SJCRH30 (cell line): Measurements from ENCODE around the gene SAMD4A. TPM values are rescaled to one million over a fixed set of nuclear protein-coding genes. Genes with fewer than 3 reads are reported as not detected.

Experiments
- DNase-seq, 2 experiments: peaks; one replicate each; pipeline ENCODE4 v3.0.0-alpha.2; 2015 to 2020
- H3K27ac ChIP-seq: fragments of 250-450 bp; sonication (Bioruptor Pico); 2 replicates; pipeline ENCODE4 v1.5.1; 2020; ENCODE audit warnings: mild to moderate bottlenecking, moderate library complexity
- H3K27me3 ChIP-seq: fragments of 250-450 bp; sonication (Bioruptor Pico); 2 replicates; pipeline ENCODE4 v1.5.1; 2020; ENCODE audit warnings: mild to moderate bottlenecking, moderate library complexity
- H3K36me3 ChIP-seq: fragments of 250-450 bp; sonication (Bioruptor Pico); 2 replicates; pipeline ENCODE4 v1.5.1; 2020; ENCODE audit warnings: mild to moderate bottlenecking, moderate library complexity
- H3K4me1 ChIP-seq: fragments of 250-450 bp; sonication (Bioruptor Pico); 2 replicates; pipeline ENCODE4 v1.5.1; 2020; ENCODE audit warnings: mild to moderate bottlenecking, moderate library complexity
- H3K4me3 ChIP-seq: fragments of 250-450 bp; sonication (Bioruptor Pico); 2 replicates; pipeline ENCODE4 v1.5.1; 2020; ENCODE audit warnings: mild to moderate bottlenecking, moderate library complexity
- H3K9me3 ChIP-seq: fragments of 250-450 bp; sonication (Bioruptor Pico); replicated peaks from 2 replicates; pipeline ENCODE4 v1.5.1; 2020; ENCODE audit warnings: mild to moderate bottlenecking, moderate library complexity
- total RNA-seq: library from RNA; depleted of rRNA; stranded (reverse); fragments of >200 nt; shearing (Covaris generic); gene quantifications from 2 replicates; pipeline ENCODE4 v1.2.3, GENCODE V29; 2014

SAMD4A gene
- total RNA-seq, 1 experiment from 2014 or later = 12.1 TPM

DNA sequence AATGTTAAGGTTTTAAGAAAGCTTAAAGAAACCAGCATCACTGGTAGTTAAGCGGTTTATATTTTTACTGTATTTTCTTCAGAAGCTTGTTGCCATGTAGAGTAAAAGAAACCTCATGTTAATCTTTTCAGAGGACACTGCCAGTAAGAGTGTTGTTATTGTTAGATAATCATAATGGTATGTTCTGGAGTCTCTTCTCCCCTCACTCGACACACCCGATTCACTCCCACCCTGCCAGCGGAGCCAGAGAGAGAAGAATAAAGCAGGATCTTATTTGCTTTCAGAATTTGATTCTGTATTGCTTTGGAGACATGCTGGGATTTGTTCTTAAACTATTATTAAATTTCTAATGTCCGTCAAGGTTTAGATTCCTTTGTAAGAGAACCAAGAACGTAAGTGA, 113.7 kb downstream of the SAMD4A start:
- Histone ChIP-seq H3K4me3 (no peak overlapping the region), H3K4me1 (peaks cover 19% of the 10 kb centered on the region)

DNA sequence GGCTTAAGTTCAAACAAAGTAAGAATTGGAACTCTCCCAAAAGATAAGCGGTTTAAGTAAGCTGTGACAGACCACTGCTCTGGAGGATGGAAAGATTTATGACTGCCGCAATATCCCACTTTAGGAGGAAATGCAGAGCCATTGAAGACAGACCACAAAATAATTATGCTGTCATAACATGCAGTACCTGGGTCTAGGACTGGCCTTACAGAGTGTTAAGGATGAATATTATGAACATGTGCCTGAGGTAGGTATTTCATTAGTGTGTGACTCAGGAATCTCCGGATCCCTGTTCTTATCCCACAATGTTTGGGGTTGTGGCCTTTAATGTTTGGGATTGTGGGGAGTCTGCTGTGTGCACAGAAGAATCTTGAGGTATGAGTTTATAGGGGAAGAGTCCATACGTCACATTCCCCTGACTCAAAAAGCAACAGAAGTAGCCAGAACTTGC, 114.9 kb downstream of the SAMD4A start:
- no peak overlapping the region for H3K27ac ChIP-seq
- no peaks in the 10 kb centered on the region for H3K9me3 ChIP-seq
- no peaks in the 10 kb centered on the region for H3K36me3 ChIP-seq
- H3K4me1 ChIP-seq = peaks cover 12% of the 10 kb centered on the region
- no peak for DNase-seq
- H3K4me3 ChIP-seq = no peak overlapping the region
- no peaks in the 10 kb centered on the region for H3K27me3 ChIP-seq

More for the DNA sequence above, 113.7 kb downstream of the SAMD4A start:
- Histone ChIP-seq H3K27me3 (no peaks in the 10 kb centered on the region), H3K9me3 (no peaks in the 10 kb centered on the region), H3K27ac (no peak overlapping the region), H3K36me3 (no peaks in the 10 kb centered on the region)
- DNase-seq = no peak

- H3K27ac ChIP-seq = no peak overlapping the region
- H3K27me3 ChIP-seq = no peaks in the 10 kb centered on the region
- H3K9me3 ChIP-seq = no peaks in the 10 kb centered on the region
- DNase-seq = no peak
- H3K4me3 ChIP-seq = no peak overlapping the region
- H3K4me1 ChIP-seq = peaks cover 7% of the 10 kb centered on the region
- no peaks in the 10 kb centered on the region for H3K36me3 ChIP-seq
Observed at GRCh38 chr14:54682578-54682977, 115.7 kb downstream of the SAMD4A start.

GRCh38 chr14:54683882-54684794, 117.2 kb downstream of the SAMD4A start:
- H3K27ac ChIP-seq = no peak overlapping the region
- no peaks in the 10 kb centered on the region for H3K27me3 ChIP-seq
- H3K4me3 ChIP-seq = no peak overlapping the region
- H3K36me3 ChIP-seq = no peaks in the 10 kb centered on the region
- peaks cover 2% of the 10 kb centered on the region; the same call in 1 of the 2 replicates for H3K4me1 ChIP-seq
- H3K9me3 ChIP-seq = no peaks in the 10 kb centered on the region
- peak; percentile 16 to 42 for DNase-seq

DNA sequence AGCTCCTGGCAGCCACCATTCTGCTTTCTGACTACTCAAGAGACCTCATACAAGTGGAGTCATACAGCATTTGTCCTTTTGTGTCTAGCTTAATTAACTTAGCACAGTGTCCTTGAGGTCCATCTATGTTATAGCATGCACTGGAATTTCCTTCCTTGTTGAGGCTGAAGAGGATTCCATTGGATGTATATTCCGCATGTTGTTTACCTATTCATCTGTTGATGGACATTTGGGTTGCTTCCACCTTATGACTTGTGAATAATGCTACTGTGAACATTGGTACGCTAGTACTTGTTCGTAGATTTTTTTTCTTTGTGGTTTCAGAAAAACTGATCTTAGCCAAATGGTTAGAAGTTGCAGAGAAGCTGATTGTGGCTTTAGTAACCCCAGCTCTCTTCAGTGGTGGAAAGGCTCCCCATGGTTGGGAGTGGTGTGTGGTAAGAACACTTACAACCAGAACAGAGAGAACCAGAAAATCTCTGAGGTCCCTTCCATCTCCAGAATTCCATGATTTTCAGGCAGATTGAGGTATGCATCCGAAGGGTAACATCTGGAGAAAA, 118.4 kb downstream of the SAMD4A start:
- H3K4me1 ChIP-seq = peaks cover 2% of the 10 kb centered on the region; the same call in 1 of the 2 replicates
- DNase-seq = no peak
- no peak overlapping the region for H3K27ac ChIP-seq
- no peaks in the 10 kb centered on the region for H3K9me3 ChIP-seq
- no peaks in the 10 kb centered on the region for H3K27me3 ChIP-seq
- H3K36me3 ChIP-seq = no peaks in the 10 kb centered on the region
- H3K4me3 ChIP-seq = no peak overlapping the region

GRCh38 chr14:54686219-54686870, 119.4 kb downstream of the SAMD4A start:
- Histone ChIP-seq H3K27me3 (no peaks in the 10 kb centered on the region), H3K27ac (no peak overlapping the region), H3K4me1 (peaks cover 2% of the 10 kb centered on the region; the same call in 1 of the 2 replicates), H3K4me3 (no peak overlapping the region), H3K36me3 (no peaks in the 10 kb centered on the region), H3K9me3 (no peaks in the 10 kb centered on the region)
- DNase-seq = no peak

GRCh38 chr14:54686871-54687749, 120.2 kb downstream of the SAMD4A start:
- Histone ChIP-seq H3K27ac (no peak overlapping the region), H3K9me3 (no peaks in the 10 kb centered on the region), H3K4me3 (no peak overlapping the region), H3K4me1 (peaks cover 2% of the 10 kb centered on the region; the same call in 1 of the 2 replicates), H3K27me3 (no peaks in the 10 kb centered on the region), H3K36me3 (no peaks in the 10 kb centered on the region)
- DNase-seq = no peak

- H3K4me1 ChIP-seq = peaks cover 2% of the 10 kb centered on the region; the same call in 1 of the 2 replicates
- H3K36me3 ChIP-seq = no peaks in the 10 kb centered on the region
- DNase-seq = no peak
- no peak overlapping the region for H3K27ac ChIP-seq
- no peaks in the 10 kb centered on the region for H3K9me3 ChIP-seq
- H3K4me3 ChIP-seq = no peak overlapping the region
- H3K27me3 ChIP-seq = no peaks in the 10 kb centered on the region
Observed at GRCh38 chr14:54687750-54688119, 120.8 kb downstream of the SAMD4A start.

GRCh38 chr14:54688229-54688628, 121.3 kb downstream of the SAMD4A start:
- DNase-seq = no peak
- Histone ChIP-seq H3K9me3 (no peaks in the 10 kb centered on the region), H3K4me1 (peaks cover 2% of the 10 kb centered on the region; the same call in 1 of the 2 replicates), H3K27ac (no peak overlapping the region), H3K4me3 (no peak overlapping the region), H3K27me3 (no peaks in the 10 kb centered on the region), H3K36me3 (no peaks in the 10 kb centered on the region)

DNA sequence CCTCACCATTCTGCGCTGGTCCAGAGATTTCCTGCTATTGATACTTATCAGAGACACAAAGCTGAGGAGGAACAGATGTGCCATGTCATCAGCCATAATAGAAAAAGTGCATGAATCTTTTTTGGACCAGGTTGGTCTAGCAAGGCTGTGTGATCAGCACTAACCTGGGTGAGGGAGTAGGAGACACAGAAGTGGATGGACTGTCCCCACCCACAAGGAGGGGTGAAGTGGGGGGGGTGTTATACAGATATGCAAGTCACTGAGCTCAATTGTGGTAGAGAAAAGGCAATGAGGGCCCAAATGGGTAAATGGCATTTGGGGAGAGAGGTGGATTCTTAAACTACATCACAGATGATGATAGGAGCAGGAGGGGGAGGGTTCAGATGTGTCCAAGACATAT, 123.0 kb downstream of the SAMD4A start:
- H3K36me3 ChIP-seq = no peaks in the 10 kb centered on the region
- H3K4me3 ChIP-seq = no peak overlapping the region
- no peak overlapping the region for H3K27ac ChIP-seq
- H3K27me3 ChIP-seq = no peaks in the 10 kb centered on the region
- no peaks in the 10 kb centered on the region for H3K9me3 ChIP-seq
- no peak for DNase-seq
- H3K4me1 ChIP-seq = no peaks in the 10 kb centered on the region

DNA sequence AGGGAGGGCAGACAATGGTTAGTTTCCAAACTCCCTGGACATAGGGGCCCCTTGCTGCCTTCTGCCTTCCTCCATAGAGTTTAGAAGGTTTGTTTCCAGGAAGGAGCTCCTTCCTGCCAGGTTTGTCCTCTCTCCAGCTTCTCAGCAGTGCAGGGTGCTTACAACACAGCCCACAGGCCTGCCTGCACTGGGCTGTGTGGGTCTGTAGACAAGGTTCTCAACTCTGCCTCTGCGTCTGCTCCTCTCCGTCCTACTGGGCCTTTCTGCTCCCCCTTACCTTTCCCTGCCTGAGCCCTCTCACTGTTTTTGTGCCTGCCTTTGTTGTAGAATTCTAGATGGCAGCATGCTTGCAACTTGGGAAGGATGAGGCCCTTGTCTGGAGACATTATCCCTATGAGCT, 124.0 kb downstream of the SAMD4A start:
- Histone ChIP-seq H3K27ac (no peak overlapping the region), H3K36me3 (no peaks in the 10 kb centered on the region), H3K4me1 (no peaks in the 10 kb centered on the region), H3K27me3 (no peaks in the 10 kb centered on the region), H3K9me3 (no peaks in the 10 kb centered on the region), H3K4me3 (no peak overlapping the region)
- no peak for DNase-seq

GRCh38 chr14:54691525-54692283, 124.8 kb downstream of the SAMD4A start:
- no peak overlapping the region for H3K27ac ChIP-seq
- no peaks in the 10 kb centered on the region for H3K27me3 ChIP-seq
- H3K9me3 ChIP-seq = no peaks in the 10 kb centered on the region
- no peaks in the 10 kb centered on the region for H3K36me3 ChIP-seq
- peak; percentile 73 to 88 for DNase-seq
- no peak overlapping the region for H3K4me3 ChIP-seq
- no peaks in the 10 kb centered on the region for H3K4me1 ChIP-seq

DNA sequence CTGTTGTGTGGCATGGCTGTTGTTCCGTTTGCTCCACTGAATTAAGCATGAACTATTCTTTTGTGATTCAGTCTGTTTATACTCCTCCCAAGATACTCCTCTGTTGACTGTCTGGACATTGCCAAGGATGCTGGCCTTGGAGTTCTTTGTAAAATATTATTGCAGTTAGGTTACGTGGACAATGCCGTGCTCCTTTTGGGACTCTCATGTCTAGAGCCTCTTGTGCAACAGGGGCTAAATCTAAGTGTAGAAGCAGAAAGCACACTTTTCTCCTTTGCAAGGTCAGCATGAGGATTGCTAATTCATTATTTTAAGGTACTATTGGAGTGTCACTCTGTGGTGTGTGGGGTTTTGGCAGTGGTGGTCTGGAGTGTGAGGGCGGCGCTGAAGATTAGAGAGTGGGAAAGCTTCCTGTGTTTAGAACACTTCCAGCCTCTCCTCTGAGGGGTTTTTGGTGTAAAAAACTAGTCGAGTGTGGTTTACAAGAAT, 125.4 kb downstream of the SAMD4A start:
- Histone ChIP-seq H3K9me3 (no peaks in the 10 kb centered on the region), H3K4me3 (no peak overlapping the region), H3K27me3 (no peaks in the 10 kb centered on the region), H3K4me1 (no peaks in the 10 kb centered on the region), H3K27ac (no peak overlapping the region), H3K36me3 (no peaks in the 10 kb centered on the region)
- no peak for DNase-seq

- Histone ChIP-seq H3K36me3 (no peaks in the 10 kb centered on the region), H3K27me3 (no peaks in the 10 kb centered on the region), H3K4me3 (no peak overlapping the region), H3K27ac (no peak overlapping the region), H3K4me1 (no peaks in the 10 kb centered on the region), H3K9me3 (no peaks in the 10 kb centered on the region)
- no peak for DNase-seq
Observed at GRCh38 chr14:54693761-54694160, 126.8 kb downstream of the SAMD4A start.
